PC-9 (cell line): Measurements from ENCODE around the gene HHAT. TPM values are rescaled to one million over a fixed set of nuclear protein-coding genes. Genes with fewer than 3 reads are reported as not detected.

Source experiments
- BruUV-seq: library from RNA; stranded (reverse); fragments of 400-500 nt; replicated peaks from 2 replicates; lab custom pipeline; 2021; lab: Mats Ljungman, UMichigan
- CTCF ChIA-PET: fragments of 300-600 bp; sonication (Branson Sonifier 250); formaldehyde crosslinking; loops from one replicate; lab custom pipeline; 2022; ENCODE audit warnings: antibody characterized with exemption; lab: Charles Lee
- POLR2A ChIA-PET: fragments of 300-600 bp; sonication (Branson Sonifier 250); formaldehyde crosslinking; loops from one replicate; lab custom pipeline; 2022; ENCODE audit warnings: antibody characterized with exemption; ENCODE audit not compliant: unreplicated experiment; lab: Charles Lee
- DNase-seq, 2 experiments: peaks; one replicate each; pipeline versions ENCODE4 v3.0.0 to v3.0.0-alpha.2; 2015 to 2022; ENCODE audit warnings: mixed read lengths in 1 of 2
- H2AFZ ChIP-seq: fragments of 200-600 bp; sonication (generic); 2 replicates; pipeline ENCODE4 v1.8.1; 2017; ENCODE audit warnings: antibody characterized with exemption
- H3F3A ChIP-seq: fragments of 200-600 bp; sonication (generic); 2 replicates; pipeline ENCODE4 v1.8.1; 2017; ENCODE audit warnings: antibody characterized with exemption, mild to moderate bottlenecking, low read depth; ENCODE audit not compliant: insufficient read depth
- H3K27ac ChIP-seq: fragments of 200-600 bp; sonication (generic); 2 replicates; pipeline ENCODE4 v1.6.1; 2016; ENCODE audit warnings: mixed run types
- H3K27me3 ChIP-seq: fragments of 200-600 bp; sonication (generic); 2 replicates; pipeline ENCODE4 v1.6.1; 2016; ENCODE audit warnings: low read depth, mixed run types; ENCODE audit not compliant: insufficient read depth
- H3K36me3 ChIP-seq: fragments of 200-600 bp; sonication (generic); 2 replicates; pipeline ENCODE4 v1.6.1; 2016; ENCODE audit warnings: low read depth, mixed run types
- H3K4me1 ChIP-seq: fragments of 200-600 bp; sonication (generic); replicated peaks from 2 replicates; pipeline ENCODE4 v1.6.1; 2016; ENCODE audit warnings: mixed run types; ENCODE audit not compliant: insufficient read depth
- H3K4me2 ChIP-seq: fragments of 200-600 bp; sonication (generic); 2 replicates; pipeline ENCODE4 v1.6.1; 2017; ENCODE audit warnings: mixed run types
- H3K4me3 ChIP-seq: fragments of 200-600 bp; sonication (generic); 2 replicates; pipeline ENCODE4 v1.6.1; 2016; ENCODE audit warnings: mixed run types
- H3K79me2 ChIP-seq: fragments of 200-600 bp; sonication (generic); 2 replicates; pipeline ENCODE4 v1.6.1; 2017; ENCODE audit warnings: low read depth, mixed run types
- H3K9me2 ChIP-seq: fragments of 200-600 bp; sonication (generic); 2 replicates; pipeline ENCODE4 v1.8.1; 2017; ENCODE audit warnings: mild to moderate bottlenecking; ENCODE audit not compliant: insufficient read depth
- H3K9me3 ChIP-seq: fragments of 200-600 bp; sonication (generic); 2 replicates; pipeline ENCODE4 v1.8.1; 2016; ENCODE audit warnings: low read depth; ENCODE audit not compliant: insufficient read depth
- H4K20me1 ChIP-seq: fragments of 200-600 bp; sonication (generic); 2 replicates; pipeline ENCODE4 v1.8.1; 2017; ENCODE audit not compliant: insufficient read depth
- CTCF ChIP-seq: fragments of 200-600 bp; sonication (generic); conservative IDR thresholded peaks from 2 replicates; pipeline ENCODE4 v1.6.1; 2017; ENCODE audit warnings: mixed run types, antibody characterized with exemption, mild to moderate bottlenecking, moderate library complexity
- EZH2 ChIP-seq: fragments of 200-600 bp; sonication (generic); IDR thresholded peaks from 2 replicates; pipeline ENCODE4 v1.8.0; 2017; ENCODE audit warnings: antibody characterized with exemption, low read depth
- intact Hi-C: fragments of 100-400 bp; cut with micrococcal nuclease; formaldehyde crosslinking; loops from one replicate; pipeline ENCODE4 v1.10.0; 2022; ENCODE audit not compliant: unreplicated experiment
- total RNA-seq: library from RNA; stranded (reverse); gene quantifications from 2 replicates; pipeline ENCODE4 v1.2.3, GENCODE V29; 2021

HHAT gene
- total RNA-seq, 1 experiment from 2014 or later: 5.3 TPM

GRCh38 chr1:210373878-210374599 is 45.3 kb downstream of the HHAT start:
- TF ChIP-seq EZH2: no peak
- TF ChIP-seq CTCF: peak; percentile 97
- intact Hi-C loops: no loop called here

GRCh38 chr1:210374600-210374953 is 45.9 kb downstream of the HHAT start:
- Histone ChIP-seq H3K27me3 (no peaks in the 10 kb centered on the region), H3K4me2 (peak overlapping the region; percentile 68), H3K36me3 (no peaks in the 10 kb centered on the region), H3F3A (peaks cover 26% of the 10 kb centered on the region), H2AFZ (no peak overlapping the region), H3K4me3 (no peak overlapping the region), H3K4me1 (peaks cover 38% of the 10 kb centered on the region), H3K9me3 (no peaks in the 10 kb centered on the region), H3K79me2 (no peaks in the 10 kb centered on the region), H4K20me1 (no peaks in the 10 kb centered on the region), H3K27ac (peak overlapping the region; percentile 96), H3K9me2 (no peaks in the 10 kb centered on the region)
- no peak for DNase-seq
- POLR2A ChIA-PET: interaction anchor here (0.6 to 0.7 kb wide), 3 partner anchors 18 to 297 kb away, joined by 3 to 6 read pairs (median 3); no protein-coding TSS in a partner anchor
- TF ChIP-seq EZH2 (no peak), CTCF (peak; percentile 4; the same call in 1 of the 2 replicates)
- BruUV-seq: no TSS peak
- CTCF ChIA-PET: interaction anchor here (0.6 to 1.8 kb wide), 9 partner anchors 8 to 491 kb away, joined by 3 to 17 read pairs (median 5); no protein-coding TSS in a partner anchor
- intact Hi-C loops: no loop called here

More at GRCh38 chr1:210373878-210374599, 45.3 kb downstream of the HHAT start:
- ChIA-PET POLR2A (interaction anchor here (0.6 to 0.7 kb wide), 8 partner anchors 18 to 1907 kb away, joined by 3 to 10 read pairs (median 4); no protein-coding TSS in a partner anchor), CTCF (interaction anchor here (0.6 to 1.8 kb wide), 8 partner anchors 11 to 491 kb away, joined by 3 to 17 read pairs (median 4); no protein-coding TSS in a partner anchor)
- H3K9me3 ChIP-seq: no peaks in the 10 kb centered on the region
- peaks cover 38% of the 10 kb centered on the region for H3K4me1 ChIP-seq
- peak overlapping the region; percentile 68 for H3K4me2 ChIP-seq
- no peaks in the 10 kb centered on the region for H3K27me3 ChIP-seq
- no peaks in the 10 kb centered on the region for H3K79me2 ChIP-seq
- H3K27ac ChIP-seq: peak overlapping the region; percentile 96
- H3K4me3 ChIP-seq: peak overlapping the region; percentile 20; the same call in 1 of the 2 replicates
- H3K36me3 ChIP-seq: no peaks in the 10 kb centered on the region
- H3F3A ChIP-seq: peaks cover 26% of the 10 kb centered on the region
- H4K20me1 ChIP-seq: no peaks in the 10 kb centered on the region
- H2AFZ ChIP-seq: no peak overlapping the region
- BruUV-seq: TSS peak; percentile 96
- peak; percentile 85 to 100 for DNase-seq
- no peaks in the 10 kb centered on the region for H3K9me2 ChIP-seq

- Histone ChIP-seq H3K9me2 (no peaks in the 10 kb centered on the region), H3K36me3 (no peaks in the 10 kb centered on the region), H3K4me3 (no peak overlapping the region), H3K27ac (no peak overlapping the region), H3K79me2 (no peaks in the 10 kb centered on the region), H3F3A (peaks cover 26% of the 10 kb centered on the region), H3K4me2 (no peak overlapping the region), H3K4me1 (peaks cover 38% of the 10 kb centered on the region), H4K20me1 (no peaks in the 10 kb centered on the region), H2AFZ (no peak overlapping the region), H3K27me3 (no peaks in the 10 kb centered on the region), H3K9me3 (no peaks in the 10 kb centered on the region)
- DNase-seq: no peak
- BruUV-seq: no TSS peak
- ChIA-PET POLR2A (no interaction called here), CTCF (no interaction called here)
- intact Hi-C loops: no loop called here
- TF ChIP-seq EZH2: no peak
- no peak for TF ChIP-seq CTCF
Measured at GRCh38 chr1:210376836-210377372, 48.2 kb downstream of the HHAT start.
